GM18517 (cell line): Measurements from ENCODE around the gene MTUS2.
"Not testable (repeated sequence)": the region's sequence is repeated elsewhere in the genome, so short reads cannot be mapped to it uniquely, and the experiment has no call there.

Experiments
- ATAC-seq: cut with Tn5 transposase; IDR thresholded peaks from one replicate; pipeline ENCODE4 v1.9.1; 2021; ENCODE audit warnings: mild to moderate bottlenecking, moderate library complexity; ENCODE audit not compliant: unreplicated experiment

MTUS2 gene

GRCh38 chr13:29382021-29382420, 561.9 kb downstream of the MTUS2 start:
- ATAC-seq = no peak

- no peak for ATAC-seq
Observed at GRCh38 chr13:29383476-29383875, 563.3 kb downstream of the MTUS2 start.

DNA sequence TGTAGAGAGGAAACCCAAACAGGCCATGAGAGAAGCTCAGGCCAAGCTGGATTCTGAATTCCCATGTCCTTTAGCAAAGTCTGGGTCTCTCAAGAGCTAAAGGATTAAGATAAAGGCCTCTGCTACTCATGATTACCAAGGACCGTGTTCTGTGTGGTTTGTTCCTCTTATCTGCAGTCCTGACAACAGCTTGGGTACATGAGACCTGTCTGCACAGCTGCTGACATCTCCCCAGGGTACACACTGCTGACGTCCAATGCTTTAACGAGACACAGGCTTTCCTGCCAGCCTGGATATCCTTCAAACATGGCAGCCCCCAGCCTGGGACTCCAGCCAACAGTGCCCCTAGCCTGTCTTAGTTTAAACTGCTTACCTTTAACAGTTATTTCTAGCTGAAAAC, 564.3 kb downstream of the MTUS2 start:
- ATAC-seq = no peak

- no peak for ATAC-seq
Observed at GRCh38 chr13:29384871-29385270, 564.7 kb downstream of the MTUS2 start.

- no peak for ATAC-seq
Observed at GRCh38 chr13:29386246-29386645, 566.1 kb downstream of the MTUS2 start.

GRCh38 chr13:29390598-29390997, 570.5 kb downstream of the MTUS2 start:
- ATAC-seq = not testable (repeated sequence)

DNA sequence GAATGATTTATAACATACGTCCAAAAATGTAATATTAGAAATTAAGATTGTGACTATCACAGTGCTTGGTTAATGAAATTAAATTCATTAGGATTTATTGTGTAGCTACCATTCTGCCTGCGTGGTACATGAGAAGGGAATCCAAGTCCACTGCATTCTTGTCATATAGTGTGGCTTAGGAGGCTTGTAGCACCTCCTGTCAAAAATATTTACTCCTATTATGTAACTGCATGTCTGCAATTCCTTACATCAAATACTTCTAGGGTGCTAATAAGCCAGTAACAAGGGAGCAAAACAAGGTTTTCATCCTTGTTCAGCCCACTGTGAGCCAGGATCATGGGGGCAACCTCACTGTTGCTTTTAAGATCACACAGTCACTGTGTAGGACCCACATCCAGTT, 576.3 kb downstream of the MTUS2 start:
- ATAC-seq = no peak

DNA sequence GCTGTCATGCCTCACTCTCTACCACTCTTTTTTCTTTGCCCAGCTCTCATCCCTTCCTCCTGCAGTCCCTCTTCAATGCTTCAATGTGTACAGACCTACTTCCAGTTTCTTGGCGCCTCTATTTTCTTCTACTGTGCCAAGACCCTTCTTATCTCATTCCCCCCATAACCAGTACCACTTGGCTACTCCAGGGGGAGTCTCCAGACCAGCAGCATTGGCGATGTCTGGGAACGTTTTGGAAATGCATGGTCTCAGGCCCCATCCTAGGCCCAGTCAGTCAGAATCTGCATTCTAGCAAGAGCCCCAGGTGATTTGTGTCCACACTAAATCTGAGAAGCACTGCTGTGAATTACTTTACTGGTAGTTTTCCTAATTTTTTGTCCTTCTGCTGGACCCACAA, 577.1 kb downstream of the MTUS2 start:
- no peak for ATAC-seq

DNA sequence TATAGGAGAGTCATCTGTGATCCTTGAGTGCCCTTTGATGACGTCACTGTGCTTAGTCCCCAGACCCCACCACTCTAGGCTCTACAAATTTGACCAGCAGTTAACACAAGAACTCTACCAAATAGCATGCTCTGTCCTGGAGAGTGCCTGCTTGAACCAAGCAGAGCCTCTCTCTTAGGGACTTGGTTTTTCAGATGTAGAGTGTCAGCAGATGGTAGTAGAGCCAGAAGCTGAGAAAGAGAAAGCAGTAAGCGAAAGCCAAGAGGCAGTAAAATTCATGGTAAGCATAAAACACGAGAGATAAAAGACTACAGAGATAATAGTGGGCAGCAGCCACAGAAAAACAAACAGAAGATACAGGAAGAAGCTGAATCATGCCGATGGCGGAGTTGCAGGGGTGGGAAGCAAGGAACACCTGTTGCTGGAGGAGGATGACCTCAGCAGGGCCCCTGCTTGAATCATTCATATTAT, 582.1 kb downstream of the MTUS2 start:
- no peak for ATAC-seq

- ATAC-seq = no peak
Observed at GRCh38 chr13:29405401-29405800, 585.3 kb downstream of the MTUS2 start.

DNA sequence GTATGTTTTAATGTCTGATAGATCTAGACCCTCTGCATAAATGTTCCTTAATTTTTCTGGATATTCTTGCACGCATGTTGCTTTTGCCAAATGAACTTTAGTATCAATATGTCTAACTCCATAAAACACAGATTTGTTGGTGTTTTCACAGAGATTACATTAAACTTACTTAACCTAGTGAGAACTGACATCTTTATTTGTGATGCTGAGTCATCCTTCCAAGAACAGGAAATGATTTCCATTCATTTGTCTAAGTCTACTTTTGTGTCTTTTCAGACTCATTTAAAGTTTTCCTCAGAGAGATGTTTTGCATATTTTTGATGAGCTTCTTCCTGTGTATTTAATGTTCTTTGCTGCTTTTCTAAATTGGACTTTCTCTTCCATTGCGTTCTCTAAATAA, 591.3 kb downstream of the MTUS2 start:
- ATAC-seq = no peak

DNA sequence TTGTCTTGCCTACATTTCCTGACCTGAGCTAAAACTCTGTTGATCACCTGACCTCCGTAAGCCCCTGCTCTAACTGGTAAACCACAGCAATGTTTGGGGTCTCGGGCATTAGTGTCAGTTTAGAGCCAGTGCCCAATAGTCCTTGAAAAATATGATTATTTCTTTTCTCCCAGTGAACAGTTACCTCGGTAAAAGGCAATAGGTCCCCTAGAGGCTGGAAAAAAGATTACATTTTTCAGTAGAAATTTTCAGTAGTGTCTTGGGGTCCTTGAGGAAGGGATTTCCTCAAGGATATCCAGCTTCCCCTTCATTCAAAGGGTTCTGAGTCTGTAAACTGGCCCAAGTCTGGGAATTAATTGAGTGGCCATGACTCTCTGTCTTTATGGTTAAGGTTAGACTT, 597.9 kb downstream of the MTUS2 start:
- ATAC-seq = no peak

DNA sequence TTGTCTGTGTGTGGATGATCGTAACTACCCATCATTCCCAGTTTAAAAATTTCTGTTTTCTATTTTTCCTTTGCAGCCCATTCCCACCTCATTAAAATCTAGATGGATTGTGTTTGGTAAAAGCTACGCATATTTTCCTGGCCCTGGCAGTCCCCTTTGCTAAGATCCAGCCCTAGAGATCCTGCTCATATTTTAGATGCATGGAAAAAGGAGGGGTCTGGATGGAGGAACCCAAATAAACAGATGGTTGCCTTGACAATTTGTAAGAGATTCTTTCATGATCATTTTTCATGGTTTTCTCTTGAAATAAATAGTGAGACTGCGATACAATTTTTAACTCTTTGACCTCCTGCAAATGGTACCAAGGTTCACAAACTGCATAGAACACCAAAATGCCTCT, 601.0 kb downstream of the MTUS2 start:
- ATAC-seq = no peak

DNA sequence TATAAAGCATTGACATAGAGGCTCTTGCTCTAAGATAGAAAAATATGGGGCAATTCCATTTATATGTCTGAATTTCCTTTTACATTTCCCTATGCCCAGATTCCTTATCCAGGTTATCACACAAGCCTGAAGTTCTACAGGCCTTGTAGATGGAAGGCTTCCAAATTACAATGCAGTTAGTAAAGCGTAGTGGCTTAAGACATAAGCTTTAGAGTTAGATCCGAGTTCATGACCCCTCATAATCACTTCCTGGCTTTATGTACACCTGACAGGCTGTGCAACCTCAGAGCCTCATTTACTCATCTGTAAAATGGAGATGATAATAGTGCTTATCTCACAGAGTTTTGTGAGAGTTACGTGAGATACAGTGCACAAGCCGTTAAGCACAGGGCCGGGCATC, 601.9 kb downstream of the MTUS2 start:
- ATAC-seq = no peak

GRCh38 chr13:29423050-29423449, 602.9 kb downstream of the MTUS2 start:
- no peak for ATAC-seq

- ATAC-seq = no peak
Observed at GRCh38 chr13:29427937-29428309, 607.8 kb downstream of the MTUS2 start.

DNA sequence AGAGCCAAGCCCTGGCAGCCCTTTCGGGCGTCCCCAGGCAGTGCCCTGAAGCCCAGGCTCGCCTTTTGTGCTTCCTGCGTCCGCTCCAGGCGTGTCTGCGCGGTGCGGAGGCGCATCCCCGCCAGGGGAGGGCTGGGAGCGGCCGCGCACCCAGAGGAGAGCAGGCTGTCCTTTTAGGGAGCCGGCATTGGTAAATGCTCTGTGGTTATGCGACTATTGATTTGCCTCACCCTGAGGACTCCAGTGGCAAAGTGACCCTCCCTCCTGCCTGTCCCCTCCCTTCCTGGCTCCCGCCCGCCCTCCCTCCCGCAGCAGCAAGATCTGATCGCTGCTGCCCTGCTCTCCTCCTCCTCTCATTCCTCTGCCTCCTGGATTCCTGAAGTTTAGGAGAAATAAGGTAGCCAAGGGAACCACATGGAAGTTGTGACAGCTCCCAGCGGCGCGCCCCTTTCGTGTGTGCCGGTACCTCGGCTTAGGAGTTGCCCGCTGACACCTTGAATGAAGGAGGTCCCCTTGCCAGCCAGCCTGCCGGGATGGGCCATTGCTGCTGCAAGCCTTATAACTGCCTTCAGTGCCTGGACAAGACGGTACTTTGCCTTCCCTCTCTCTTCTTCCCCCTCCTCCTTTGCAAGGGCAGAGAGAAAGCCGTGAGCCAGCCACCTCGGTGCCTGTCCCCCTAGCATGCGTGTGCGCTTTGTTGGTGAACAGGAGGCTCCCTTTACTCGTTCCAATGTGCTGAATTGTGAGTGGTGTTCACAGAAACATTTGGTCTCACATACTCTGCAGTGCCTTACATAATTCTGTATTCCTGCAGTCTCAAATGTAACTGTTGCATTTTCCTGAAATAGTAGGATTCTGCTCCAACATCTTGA, 608.4 kb downstream of the MTUS2 start:
- ATAC-seq = no peak

GRCh38 chr13:29429286-29429900, 609.3 kb downstream of the MTUS2 start:
- no peak for ATAC-seq

- ATAC-seq = no peak
Observed at GRCh38 chr13:29434217-29434945, 614.2 kb downstream of the MTUS2 start.

DNA sequence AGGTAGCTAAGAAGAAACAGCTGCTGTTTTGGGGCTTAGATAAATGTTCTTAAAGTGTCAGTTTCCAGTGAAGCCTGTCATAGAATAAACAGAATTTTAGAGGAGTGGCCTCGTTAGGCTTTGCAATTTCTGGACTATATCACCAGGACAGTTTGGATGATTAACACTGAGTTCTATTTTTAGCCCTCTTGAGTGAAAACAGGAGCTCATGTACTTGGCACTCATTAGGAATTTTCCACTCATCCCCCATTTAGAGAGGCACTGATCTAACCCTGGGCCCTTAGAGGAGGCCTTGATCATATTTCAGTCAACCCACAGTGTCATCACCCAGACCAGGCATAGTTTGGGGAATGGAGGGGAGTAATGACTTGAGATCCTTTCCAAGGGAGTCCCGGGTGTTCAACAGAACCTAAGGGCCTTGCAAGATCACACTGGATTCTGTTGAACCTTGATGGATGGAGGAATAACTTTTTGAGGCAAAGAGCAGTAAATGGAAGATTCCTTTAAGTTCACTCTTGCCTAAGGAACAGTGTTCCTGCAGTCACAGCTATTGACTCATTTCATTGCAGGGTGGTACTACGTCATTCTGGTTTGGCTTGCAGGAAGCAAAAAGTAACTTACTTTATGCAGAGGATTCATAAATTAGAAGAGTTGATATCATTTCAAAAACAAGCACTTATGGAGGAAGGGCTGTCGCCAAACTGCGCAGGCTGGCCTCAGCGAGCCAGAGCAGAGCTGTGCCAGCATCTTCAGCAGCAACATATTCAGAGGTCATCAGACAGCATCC, 615.2 kb downstream of the MTUS2 start:
- no peak for ATAC-seq

DNA sequence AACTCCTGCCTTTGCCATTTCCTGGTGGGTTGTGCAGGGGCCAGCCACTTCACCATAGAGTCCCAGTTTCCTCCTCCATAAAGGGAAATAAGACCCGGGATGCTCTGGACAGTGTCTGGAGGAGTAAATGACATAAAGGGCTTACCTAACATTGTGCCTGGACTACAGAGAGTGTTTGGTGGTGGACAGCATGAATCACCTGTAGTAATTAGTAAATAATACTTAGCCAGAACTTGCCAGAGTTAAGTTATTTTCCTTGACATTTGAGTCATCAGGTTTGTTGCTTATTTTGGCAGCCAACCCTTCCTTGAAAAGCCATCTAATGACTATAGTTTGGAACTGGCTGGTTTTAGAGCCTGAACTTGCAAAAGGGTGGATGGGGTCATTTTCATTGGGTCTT, 616.2 kb downstream of the MTUS2 start:
- ATAC-seq = no peak
